ENCODE measurements around the gene LTB4R2.

DNA sequence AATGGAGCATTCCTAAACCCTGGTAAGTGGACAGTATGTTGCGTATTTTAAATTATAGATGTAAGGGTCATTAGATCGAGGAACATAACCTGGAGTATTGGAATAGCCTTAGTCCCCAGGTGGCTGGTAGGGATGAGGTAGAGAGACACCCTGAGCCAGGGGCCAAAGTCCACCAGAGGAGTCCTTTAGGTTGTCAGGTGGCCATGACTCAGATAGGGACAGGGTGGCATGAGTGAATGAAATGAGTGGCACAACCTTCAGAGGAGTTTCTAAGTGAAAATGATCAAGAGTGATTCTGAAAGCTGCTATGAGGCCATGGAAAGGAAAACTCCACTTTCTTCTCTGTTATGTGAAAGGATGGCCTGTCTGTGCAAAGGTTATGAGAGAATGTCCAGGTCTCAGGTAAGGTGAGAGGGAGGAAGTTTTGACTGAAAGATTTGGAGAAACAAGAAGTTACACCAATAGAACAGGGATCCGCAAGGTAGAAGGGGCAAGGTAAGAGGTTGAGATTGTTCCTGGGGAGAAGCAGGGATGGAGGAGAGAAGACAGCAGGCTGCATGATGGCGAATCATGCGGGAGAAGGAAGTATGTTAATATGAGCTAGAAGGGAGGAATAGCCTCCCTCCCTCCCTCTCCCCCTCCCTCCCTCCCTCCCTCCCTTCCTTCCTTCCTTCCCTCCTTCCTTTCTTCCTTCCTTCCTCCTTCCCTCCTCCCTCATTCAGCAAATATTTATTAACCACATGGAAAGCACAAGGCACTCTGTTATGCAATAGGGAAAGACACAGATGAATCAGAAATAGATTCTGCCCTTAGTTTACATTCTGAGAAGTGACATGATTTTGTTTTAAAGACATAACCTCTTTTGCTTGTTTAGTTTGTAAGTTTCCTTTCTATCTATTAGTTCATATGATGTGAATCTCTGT, 43.9 kb downstream of the LTB4R2 start:
- TF ChIP-seq, protein P1, sequence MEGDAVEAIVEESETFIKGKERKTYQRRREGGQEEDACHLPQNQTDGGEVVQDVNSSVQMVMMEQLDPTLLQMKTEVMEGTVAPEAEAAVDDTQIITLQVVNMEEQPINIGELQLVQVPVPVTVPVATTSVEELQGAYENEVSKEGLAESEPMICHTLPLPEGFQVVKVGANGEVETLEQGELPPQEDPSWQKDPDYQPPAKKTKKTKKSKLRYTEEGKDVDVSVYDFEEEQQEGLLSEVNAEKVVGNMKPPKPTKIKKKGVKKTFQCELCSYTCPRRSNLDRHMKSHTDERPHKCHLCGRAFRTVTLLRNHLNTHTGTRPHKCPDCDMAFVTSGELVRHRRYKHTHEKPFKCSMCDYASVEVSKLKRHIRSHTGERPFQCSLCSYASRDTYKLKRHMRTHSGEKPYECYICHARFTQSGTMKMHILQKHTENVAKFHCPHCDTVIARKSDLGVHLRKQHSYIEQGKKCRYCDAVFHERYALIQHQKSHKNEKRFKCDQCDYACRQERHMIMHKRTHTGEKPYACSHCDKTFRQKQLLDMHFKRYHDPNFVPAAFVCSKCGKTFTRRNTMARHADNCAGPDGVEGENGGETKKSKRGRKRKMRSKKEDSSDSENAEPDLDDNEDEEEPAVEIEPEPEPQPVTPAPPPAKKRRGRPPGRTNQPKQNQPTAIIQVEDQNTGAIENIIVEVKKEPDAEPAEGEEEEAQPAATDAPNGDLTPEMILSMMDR (conservative IDR thresholded peaks at IDR 0.05; ENCODE audit: low read length) = no peak
- TF ChIP-seq EZH2phosphoT487 (IDR thresholded peaks at IDR 0.05; ENCODE audit: borderline replicate concordance, low read depth, low read length) = no peak

Data from OCI-LY7 (cell line).